Stomach (tissue), 4 donors: ENCODE results near the gene PTPRD.

ENCODE experiments used
- POLR2A ChIP-seq, 4 donors: fragments of 450-650 bp; IDR thresholded peaks; one replicate each; pipeline ENCODE4 v1.6.1; 2016; ENCODE audit warnings: antibody characterized with exemption in 4 of 4, control low read depth in 2 of 4, mild to moderate bottlenecking in 1 of 4, moderate library complexity in 1 of 4
- TF ChIP-seq, protein P1 (sequence below), 7 experiments: fragments of 450-650 bp in 4 of 7; fragments of 200-600 bp in 3 of 7; sonication (generic) in 3 of 7; IDR thresholded peaks; one replicate each; pipeline ENCODE4 v1.5.1; 2016 to 2019; ENCODE audit warnings: antibody characterized with exemption in 7 of 7, control low read depth in 2 of 7, mild to moderate bottlenecking in 1 of 7

DNA sequence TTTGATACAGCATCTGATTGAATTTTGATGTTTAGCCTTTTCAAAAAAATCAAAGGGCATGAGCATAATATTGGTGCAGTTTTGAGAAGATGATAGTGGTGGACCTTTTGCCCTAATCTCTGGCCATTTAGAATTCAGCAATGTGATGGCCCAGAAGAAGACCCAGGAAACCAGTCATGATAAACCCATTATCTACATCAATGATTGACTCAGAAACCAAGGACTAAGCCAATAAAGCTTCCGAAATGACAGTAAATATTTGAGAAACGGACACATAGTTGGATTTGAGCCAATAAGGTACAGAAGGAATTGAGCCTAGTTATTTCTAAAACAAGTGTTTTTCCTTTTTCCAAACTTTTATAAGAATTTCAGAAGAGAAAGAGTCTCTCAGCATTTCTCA, 1654.4 kb downstream of the PTPRD start:
- TF ChIP-seq, protein P1, sequence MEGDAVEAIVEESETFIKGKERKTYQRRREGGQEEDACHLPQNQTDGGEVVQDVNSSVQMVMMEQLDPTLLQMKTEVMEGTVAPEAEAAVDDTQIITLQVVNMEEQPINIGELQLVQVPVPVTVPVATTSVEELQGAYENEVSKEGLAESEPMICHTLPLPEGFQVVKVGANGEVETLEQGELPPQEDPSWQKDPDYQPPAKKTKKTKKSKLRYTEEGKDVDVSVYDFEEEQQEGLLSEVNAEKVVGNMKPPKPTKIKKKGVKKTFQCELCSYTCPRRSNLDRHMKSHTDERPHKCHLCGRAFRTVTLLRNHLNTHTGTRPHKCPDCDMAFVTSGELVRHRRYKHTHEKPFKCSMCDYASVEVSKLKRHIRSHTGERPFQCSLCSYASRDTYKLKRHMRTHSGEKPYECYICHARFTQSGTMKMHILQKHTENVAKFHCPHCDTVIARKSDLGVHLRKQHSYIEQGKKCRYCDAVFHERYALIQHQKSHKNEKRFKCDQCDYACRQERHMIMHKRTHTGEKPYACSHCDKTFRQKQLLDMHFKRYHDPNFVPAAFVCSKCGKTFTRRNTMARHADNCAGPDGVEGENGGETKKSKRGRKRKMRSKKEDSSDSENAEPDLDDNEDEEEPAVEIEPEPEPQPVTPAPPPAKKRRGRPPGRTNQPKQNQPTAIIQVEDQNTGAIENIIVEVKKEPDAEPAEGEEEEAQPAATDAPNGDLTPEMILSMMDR (IDR thresholded peaks at IDR 0.05): no peak
- TF ChIP-seq POLR2A (IDR thresholded peaks at IDR 0.05): no peak
